Fibroblast of skin of abdomen (primary cell): Measurements from ENCODE around the gene PLPP7.

Experiments used
- DNase-seq: peaks from one replicate; pipeline ENCODE4 v3.0.0-alpha.2; 2013

Gene PLPP7

DNA sequence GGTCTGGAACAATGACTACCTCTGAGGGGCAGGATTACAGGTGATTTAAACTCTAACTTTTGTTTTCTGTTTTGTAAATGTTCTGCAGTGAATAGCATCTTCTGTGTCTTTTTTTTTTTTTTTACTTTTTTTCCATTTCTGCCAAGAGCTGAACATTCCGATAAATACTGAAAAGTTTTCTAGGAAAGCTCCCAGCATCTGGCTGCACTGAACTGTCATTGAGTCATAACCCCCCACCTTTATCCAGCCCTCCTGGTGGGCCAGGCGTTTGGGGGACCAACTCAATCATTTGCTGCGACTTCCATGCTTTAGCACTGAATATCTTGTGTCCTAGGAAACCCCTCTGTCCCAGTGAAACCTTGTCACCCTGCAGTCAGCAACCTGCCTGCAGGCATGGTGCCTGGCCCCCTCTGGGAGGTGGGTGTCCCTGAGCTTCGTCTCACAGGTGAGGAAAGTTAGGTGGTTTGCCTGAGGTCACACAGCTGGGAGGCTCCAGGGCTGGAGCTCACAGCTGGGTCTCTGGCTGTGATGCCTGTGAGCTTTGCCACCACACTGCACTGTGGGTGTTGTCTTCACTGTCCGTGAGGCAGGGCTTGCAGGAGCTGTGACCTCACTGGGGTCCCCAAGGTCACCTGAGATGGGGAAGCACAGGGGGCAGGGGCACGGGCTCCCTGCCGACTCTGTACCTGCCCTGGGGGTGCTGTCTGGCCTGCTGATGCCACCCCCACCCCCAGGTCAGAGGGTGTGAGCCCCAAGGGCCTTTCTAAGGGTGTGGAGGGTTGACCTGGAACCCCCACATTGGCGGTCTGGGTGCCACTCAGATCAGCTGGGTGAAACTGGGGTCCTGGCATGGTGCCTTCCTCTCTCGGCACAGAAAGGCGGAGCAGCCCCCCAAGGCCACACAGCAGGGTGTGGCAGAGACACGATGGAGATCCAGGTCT, 14.1 kb downstream of the PLPP7 start:
- DNase-seq: no peak

- DNase-seq: peak; percentile 66
These were observed 15.3 kb downstream of the PLPP7 start for GRCh38 chr9:131304676-131305355.

GRCh38 chr9:131306397-131307004, 17.0 kb downstream of the PLPP7 start:
- peak; percentile 33 for DNase-seq

DNA sequence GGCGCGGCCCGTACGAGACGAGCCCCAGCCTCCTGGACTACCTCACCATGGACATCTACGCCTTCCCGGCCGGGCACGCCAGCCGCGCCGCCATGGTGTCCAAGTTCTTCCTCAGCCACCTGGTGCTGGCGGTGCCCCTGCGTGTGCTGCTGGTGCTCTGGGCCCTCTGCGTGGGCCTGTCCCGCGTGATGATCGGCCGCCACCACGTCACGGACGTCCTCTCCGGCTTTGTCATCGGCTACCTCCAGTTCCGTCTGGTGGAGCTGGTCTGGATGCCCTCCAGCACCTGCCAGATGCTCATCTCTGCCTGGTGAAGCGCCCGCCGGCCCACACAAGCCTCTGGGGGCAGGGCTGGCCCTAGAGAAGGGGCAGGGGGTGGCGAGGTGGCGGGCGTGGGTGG, 18.5 kb downstream of the PLPP7 start:
- DNase-seq: no peak

- DNase-seq: no peak
These were observed 18.9 kb downstream of the PLPP7 start for GRCh38 chr9:131308452-131308851.

DNA sequence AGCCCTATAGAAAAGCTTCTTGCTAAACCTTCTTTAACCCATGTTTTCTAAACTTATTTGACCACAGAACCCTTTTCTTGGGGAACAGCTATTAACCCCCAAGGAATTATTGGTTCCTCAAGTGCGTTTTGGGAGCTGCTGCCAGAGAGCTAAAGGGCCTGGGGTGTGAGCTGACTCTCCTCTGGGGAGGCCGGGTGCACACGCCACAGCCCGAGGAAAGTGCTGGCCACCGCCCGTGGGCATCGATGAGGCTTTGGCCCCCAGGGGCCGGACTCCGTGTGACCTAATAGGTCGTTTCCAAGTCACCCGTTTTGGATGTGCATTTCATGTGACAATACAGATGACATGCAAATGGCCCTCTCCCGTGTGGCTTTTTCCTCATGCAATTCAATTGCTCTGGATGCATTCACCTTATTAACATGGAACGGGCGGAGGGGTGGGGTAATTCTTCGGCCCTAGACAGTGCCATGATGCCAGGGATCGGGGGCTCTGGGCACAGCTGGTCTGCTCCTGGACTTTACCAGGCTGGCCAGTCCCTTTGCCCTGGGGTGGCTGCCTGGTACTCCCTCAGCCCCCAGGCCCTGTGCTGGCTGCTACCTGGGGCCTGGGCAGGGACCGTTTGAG, 19.5 kb downstream of the PLPP7 start:
- DNase-seq: no peak

GRCh38 chr9:131309530-131310276, 20.2 kb downstream of the PLPP7 start:
- DNase-seq: no peak

- DNase-seq: no peak
These were observed 21.5 kb downstream of the PLPP7 start for GRCh38 chr9:131310833-131311554.

DNA sequence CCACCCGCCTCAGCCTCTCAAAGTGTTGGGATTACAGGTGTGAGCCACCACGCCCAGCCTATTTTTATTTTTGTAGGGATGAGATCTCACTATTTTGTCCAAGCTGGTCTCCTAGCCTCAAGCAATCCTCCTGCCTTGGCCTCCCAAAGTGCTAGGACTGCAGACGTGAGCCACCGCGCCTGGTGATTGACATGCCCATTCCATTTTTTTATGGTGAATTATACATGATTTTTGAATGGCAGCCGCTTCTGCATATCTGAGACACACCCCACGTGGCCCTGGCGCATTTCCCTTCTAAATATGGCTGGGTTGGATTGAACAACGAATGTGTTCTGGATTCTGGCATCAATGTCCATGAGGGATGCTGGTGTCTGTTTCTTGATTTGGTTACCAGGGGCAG, 22.7 kb downstream of the PLPP7 start:
- DNase-seq: no peak

DNA sequence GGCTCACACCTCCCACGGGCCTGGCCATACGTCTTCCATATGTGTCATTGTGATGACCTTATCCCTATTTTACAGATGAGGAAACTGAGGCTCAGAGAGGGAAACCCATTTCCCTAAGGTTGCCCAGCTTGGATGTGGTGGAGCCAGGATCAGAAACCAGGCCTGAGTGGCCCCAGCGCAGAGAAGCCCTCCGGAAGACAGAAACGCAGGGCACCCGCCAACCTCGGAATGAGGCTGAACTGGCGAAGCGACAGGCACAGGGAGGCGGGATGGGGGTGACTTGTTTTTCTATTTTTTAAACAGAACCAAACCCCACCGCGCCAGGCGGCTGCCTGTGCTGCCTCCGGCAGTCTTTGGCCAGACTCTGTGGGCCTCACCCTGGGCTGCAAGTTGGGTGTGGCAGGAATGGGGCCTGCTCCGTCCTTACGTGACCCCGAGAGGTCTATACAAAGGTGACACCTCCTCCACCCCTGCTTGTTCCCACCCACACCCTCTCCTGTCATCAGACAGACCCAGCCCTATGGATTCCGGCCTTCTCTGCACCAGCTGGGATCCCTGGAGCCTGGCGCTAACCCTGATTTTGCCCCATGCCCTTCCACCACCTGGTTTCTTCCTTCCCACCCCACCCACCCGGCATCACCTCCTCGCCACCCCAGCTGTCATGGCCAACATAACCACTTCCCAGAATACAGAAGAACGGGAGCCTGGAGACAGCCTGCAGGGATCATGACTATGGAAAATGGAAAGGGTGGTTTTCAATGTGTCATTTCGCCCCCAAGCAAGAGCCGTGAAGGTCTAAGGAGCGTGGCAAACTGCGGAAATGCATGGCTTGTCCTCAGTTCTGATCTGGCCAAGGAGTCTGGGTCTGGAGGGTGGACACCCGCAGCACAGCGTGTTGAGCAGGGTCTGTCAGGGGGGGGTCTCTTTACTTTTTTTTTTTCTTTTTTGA, 23.6 kb downstream of the PLPP7 start:
- no peak for DNase-seq

DNA sequence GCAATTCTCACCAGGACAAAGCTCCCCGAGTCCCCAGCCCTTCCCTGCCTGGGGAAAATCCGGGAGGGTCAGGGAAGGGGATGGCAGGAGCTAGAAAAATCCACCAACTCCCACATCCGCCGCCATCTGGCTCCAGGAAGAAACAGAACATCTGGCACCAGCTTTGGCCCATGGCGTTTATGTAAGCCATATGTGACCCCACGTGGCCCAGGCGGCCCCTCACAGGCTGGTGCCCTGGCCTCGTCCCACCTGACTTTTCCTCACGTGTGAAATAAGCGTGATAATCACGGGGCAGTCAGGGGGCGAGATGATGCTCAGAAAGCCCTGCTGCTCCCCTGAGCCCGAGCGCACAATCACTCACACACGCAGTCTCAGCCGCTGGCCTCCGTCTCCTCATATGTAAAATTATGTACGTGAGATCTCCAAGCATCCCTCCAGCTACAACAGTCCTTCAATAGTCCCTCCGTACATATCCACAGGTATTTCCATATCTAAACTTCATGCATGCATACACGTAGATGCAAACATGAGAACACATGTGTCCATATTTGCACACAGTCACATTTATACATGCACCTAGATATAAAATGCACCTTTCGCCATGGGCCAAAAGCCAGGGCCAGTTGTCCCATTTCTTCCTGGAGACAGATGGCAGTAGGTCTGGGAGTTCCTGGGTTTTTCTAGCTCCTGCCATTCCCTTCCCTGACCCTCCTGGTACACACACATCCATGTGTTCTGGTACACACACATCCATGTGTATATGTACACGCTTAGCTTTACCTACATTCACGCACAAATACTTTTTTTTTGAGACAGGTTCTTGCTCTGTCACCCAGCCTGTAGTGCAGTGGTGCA, 28.9 kb downstream of the PLPP7 start:
- no peak for DNase-seq

DNA sequence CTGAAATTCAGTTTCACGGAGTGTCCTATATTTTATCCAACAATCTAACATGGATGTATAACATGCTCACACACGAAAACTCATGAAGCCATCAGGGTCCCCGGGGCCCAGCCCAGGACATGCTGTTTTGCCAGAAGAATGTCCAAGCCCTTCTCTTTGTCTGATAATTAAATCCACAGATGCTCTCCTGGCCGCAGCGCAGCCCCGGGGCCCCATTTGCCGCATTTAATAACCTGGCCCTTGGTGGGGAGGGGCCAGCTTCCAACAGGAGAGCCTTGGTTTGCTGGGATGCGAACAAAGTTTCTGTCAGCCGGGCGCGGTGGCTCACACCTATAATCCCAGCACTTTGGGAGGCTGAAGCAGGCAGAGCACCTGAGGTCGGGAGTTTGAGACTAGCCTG, 30.0 kb downstream of the PLPP7 start:
- no peak for DNase-seq

GRCh38 chr9:131320031-131320685, 30.6 kb downstream of the PLPP7 start:
- no peak for DNase-seq

GRCh38 chr9:131323629-131324028, 34.1 kb downstream of the PLPP7 start:
- no peak for DNase-seq

DNA sequence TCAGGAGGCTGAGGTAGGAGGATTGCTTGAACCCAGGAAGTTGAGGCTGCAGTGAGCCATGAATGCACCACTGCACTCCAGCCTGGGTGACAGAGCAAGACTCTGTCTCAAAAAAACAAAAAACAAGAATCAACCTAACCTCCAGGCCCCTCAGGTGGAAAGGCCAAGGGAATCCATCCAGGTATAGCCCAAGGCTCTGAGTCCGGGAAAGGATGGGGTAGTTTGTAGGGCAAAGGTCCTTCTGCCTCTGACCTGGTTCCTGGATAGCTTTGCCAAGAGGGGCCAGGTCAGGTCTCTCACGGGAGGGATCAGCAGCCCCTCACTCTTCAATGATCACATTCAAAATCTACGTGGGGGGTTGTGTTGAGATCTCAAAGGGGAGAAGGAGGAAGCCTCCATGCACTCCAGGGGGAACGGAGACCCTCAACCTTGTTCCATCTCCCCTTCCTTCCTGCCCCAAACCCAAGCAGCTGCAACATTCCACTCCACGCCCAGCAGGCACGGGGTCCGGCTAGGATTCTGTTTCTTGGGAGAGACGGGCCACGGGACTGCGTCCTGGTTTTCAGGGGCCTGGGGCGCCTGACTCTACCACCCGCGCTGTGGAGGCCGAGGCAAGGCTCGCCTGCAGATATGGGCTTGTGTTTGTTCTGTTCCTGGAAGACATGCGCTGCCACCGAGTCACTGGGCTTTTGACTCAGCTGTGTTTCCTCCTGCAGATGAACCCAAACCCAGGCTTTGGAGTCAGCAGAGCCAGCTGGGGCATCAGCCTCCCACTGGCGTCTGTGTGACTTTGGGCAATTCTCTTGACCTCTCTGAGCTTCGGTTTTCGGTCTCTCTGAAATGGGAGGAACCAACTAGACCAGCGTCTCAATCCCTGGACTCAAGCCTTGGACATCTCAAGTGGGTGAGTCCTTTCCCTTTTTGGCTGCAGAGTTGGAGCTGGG, 35.5 kb downstream of the PLPP7 start:
- no peak for DNase-seq

- no peak for DNase-seq
These were observed 39.7 kb downstream of the PLPP7 start for GRCh38 chr9:131329241-131329641.

DNA sequence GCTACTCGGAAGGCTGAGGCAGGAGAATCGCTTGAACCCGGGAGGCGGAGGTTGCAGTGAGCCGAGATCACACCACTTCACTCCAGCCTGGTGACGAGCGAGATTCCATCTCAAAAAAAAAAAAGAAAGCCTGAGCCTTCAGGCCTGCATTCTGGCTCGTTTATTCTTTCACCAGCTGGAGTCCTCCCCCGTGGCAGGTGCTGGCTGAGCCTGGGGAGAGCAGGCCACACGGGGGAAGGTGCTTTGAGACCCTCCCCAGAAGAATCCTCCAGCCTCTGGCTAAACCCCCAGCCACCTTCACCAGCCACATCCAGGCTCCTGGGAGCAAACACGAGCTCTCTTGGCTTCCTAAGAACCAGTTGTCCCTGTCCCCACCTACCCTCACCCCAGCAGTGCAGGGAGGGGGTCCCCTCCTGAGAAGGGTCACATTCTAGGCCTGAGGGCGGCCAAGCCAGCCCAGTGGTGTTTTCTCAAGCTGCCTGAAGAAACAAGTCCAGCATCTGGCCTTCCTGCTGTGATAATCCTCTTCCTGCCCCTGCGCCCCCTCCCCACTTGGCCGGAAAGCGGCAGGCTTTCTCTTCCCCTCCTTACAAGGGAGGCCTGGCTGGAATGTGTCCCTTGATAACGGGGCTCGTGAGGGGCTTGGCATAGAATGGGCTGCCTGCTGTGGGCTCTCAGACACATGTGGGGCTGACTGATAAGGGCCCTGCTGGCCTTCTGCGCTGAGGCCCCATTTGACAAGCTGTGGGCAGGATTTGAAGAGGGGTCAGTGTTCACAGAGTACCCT, 41.5 kb downstream of the PLPP7 start:
- no peak for DNase-seq
